Prostate gland (tissue), 2 donors: ENCODE measurements around the gene POLR3K.

Experiments used
- POLR2A ChIP-seq: fragments of 450-650 bp; IDR thresholded peaks from one replicate; pipeline ENCODE4 v1.6.1; 2016; ENCODE audit warnings: antibody characterized with exemption, mild to moderate bottlenecking
- POLR2AphosphoS5 ChIP-seq: sonication (generic); formaldehyde crosslinking; IDR thresholded peaks from one replicate; pipeline ENCODE4 v1.6.1; 2017; ENCODE audit warnings: antibody characterized with exemption
- TF ChIP-seq, protein P1 (sequence below), 4 experiments: fragments of 200-600 bp in 2 of 4; fragments of 450-650 bp in 2 of 4; sonication (generic) in 2 of 4; IDR thresholded peaks; 1 replicate in 3 of 4; 2 replicates in 1 of 4; pipeline ENCODE4 v1.5.1; 2016 to 2019; ENCODE audit warnings: antibody characterized with exemption in 4 of 4, mild to moderate bottlenecking in 2 of 4, moderate library complexity in 2 of 4

DNA sequence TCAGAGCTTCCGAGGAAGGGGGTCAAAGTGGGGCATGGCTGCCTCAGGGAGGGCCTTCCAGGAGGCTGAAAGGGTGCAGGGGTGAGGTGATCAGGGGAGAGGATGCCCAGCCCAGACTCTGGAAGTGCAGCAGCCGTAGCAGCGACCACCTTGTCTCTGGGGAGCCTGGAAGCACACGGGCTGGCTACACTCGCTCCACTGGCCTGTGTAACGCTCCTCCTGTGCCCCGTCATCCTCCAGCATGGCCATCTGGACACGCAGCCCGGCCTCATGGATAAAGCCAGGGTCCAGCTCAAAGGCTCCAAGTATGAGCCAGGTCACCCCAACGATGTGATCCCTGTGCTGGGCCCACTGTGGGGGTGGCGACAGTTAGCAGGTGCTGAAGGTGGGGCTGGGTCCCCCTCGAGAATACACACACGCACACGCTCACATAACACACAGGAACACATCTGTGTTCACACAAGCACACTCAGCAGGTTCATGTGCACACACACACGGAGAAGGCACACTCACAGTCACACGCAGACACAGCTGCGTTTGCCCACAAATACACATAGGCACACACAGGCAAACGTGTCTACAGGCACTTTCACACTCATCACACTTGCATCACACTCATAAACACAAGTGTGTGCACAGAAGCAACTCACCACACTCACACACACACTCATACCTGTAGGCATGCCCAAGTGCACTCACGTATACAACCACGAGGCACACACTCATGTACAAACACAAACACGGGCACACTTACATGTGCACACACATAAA lies 19.3 kb downstream of the POLR3K start:
- no peak for TF ChIP-seq POLR2AphosphoS5
- TF ChIP-seq POLR2A, result no peak
- TF ChIP-seq, protein P1, sequence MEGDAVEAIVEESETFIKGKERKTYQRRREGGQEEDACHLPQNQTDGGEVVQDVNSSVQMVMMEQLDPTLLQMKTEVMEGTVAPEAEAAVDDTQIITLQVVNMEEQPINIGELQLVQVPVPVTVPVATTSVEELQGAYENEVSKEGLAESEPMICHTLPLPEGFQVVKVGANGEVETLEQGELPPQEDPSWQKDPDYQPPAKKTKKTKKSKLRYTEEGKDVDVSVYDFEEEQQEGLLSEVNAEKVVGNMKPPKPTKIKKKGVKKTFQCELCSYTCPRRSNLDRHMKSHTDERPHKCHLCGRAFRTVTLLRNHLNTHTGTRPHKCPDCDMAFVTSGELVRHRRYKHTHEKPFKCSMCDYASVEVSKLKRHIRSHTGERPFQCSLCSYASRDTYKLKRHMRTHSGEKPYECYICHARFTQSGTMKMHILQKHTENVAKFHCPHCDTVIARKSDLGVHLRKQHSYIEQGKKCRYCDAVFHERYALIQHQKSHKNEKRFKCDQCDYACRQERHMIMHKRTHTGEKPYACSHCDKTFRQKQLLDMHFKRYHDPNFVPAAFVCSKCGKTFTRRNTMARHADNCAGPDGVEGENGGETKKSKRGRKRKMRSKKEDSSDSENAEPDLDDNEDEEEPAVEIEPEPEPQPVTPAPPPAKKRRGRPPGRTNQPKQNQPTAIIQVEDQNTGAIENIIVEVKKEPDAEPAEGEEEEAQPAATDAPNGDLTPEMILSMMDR (IDR thresholded peaks at IDR 0.05), result no peak
